ENCODE data around the gene CBX6. TPM values are rescaled to one million over a fixed set of nuclear protein-coding genes. Genes with fewer than 3 reads are reported as not detected.

CBX6 gene
- total RNA-seq, 1 donor from 2014 or later = 11.0 TPM

- no peak for TF ChIP-seq CTCF (IDR thresholded peaks at IDR 0.05; ENCODE audit: unreplicated experiment)
- no peak for DNase-seq (ENCODE audit: low spot score)
- no peaks in the 10 kb centered on the region for H3K9me3 Mint-ChIP-seq (ENCODE audit: unreplicated experiment)
- no peak overlapping the region for H3K4me3 Mint-ChIP-seq (ENCODE audit: unreplicated experiment)
- H3K36me3 Mint-ChIP-seq (ENCODE audit: low read depth, unreplicated experiment) = no peaks in the 10 kb centered on the region
- H3K4me1 Mint-ChIP-seq (ENCODE audit: unreplicated experiment) = peaks cover 18% of the 10 kb centered on the region
- H3K27ac Mint-ChIP-seq (ENCODE audit: unreplicated experiment) = no peak overlapping the region
- H3K27me3 Mint-ChIP-seq (ENCODE audit: unreplicated experiment) = peaks cover 8% of the 10 kb centered on the region
Measured at GRCh38 chr22:38881464-38881871, 9.5 kb upstream of the CBX6 start.

- no peak for DNase-seq (ENCODE audit: low spot score)
- Mint-ChIP-seq H3K4me3 (ENCODE audit: unreplicated experiment) (no peak overlapping the region), H3K27ac (ENCODE audit: unreplicated experiment) (no peak overlapping the region), H3K4me1 (ENCODE audit: unreplicated experiment) (peaks cover 18% of the 10 kb centered on the region), H3K36me3 (ENCODE audit: low read depth, unreplicated experiment) (no peaks in the 10 kb centered on the region), H3K27me3 (ENCODE audit: unreplicated experiment) (peaks cover 10% of the 10 kb centered on the region), H3K9me3 (ENCODE audit: unreplicated experiment) (no peaks in the 10 kb centered on the region)
- TF ChIP-seq CTCF (IDR thresholded peaks at IDR 0.05; ENCODE audit: unreplicated experiment) = no peak
Measured at GRCh38 chr22:38879961-38880360, 7.9 kb upstream of the CBX6 start.

GRCh38 chr22:38879108-38879729 is 7.2 kb upstream of the CBX6 start:
- H3K4me1 Mint-ChIP-seq (ENCODE audit: unreplicated experiment) = peaks cover 15% of the 10 kb centered on the region
- no peaks in the 10 kb centered on the region for H3K9me3 Mint-ChIP-seq (ENCODE audit: unreplicated experiment)
- no peak for DNase-seq (ENCODE audit: low spot score)
- no peaks in the 10 kb centered on the region for H3K36me3 Mint-ChIP-seq (ENCODE audit: low read depth, unreplicated experiment)
- no peak for TF ChIP-seq CTCF (IDR thresholded peaks at IDR 0.05; ENCODE audit: unreplicated experiment)
- H3K27me3 Mint-ChIP-seq (ENCODE audit: unreplicated experiment) = peaks cover 12% of the 10 kb centered on the region
- no peak overlapping the region for H3K4me3 Mint-ChIP-seq (ENCODE audit: unreplicated experiment)
- H3K27ac Mint-ChIP-seq (ENCODE audit: unreplicated experiment) = no peak overlapping the region

- Mint-ChIP-seq H3K27ac (ENCODE audit: unreplicated experiment) (no peak overlapping the region), H3K36me3 (ENCODE audit: low read depth, unreplicated experiment) (peaks cover 4% of the 10 kb centered on the region), H3K4me1 (ENCODE audit: unreplicated experiment) (peaks cover 14% of the 10 kb centered on the region), H3K4me3 (ENCODE audit: unreplicated experiment) (no peak overlapping the region), H3K27me3 (ENCODE audit: unreplicated experiment) (peaks cover 15% of the 10 kb centered on the region), H3K9me3 (ENCODE audit: unreplicated experiment) (no peaks in the 10 kb centered on the region)
- no peak for TF ChIP-seq CTCF (IDR thresholded peaks at IDR 0.05; ENCODE audit: unreplicated experiment)
- no peak for DNase-seq (ENCODE audit: low spot score)
Measured at GRCh38 chr22:38878001-38878400, 6.0 kb upstream of the CBX6 start.

- Mint-ChIP-seq H3K27ac (ENCODE audit: unreplicated experiment) (no peak overlapping the region), H3K4me1 (ENCODE audit: unreplicated experiment) (peaks cover 4% of the 10 kb centered on the region), H3K27me3 (ENCODE audit: unreplicated experiment) (peaks cover 14% of the 10 kb centered on the region), H3K9me3 (ENCODE audit: unreplicated experiment) (no peaks in the 10 kb centered on the region), H3K4me3 (ENCODE audit: unreplicated experiment) (no peak overlapping the region), H3K36me3 (ENCODE audit: low read depth, unreplicated experiment) (peaks cover 5% of the 10 kb centered on the region)
- no peak for TF ChIP-seq CTCF (IDR thresholded peaks at IDR 0.05; ENCODE audit: unreplicated experiment)
- no peak for DNase-seq (ENCODE audit: low spot score)
Measured at GRCh38 chr22:38874529-38875222, 2.7 kb upstream of the CBX6 start.

All from endothelial cell (in vitro differentiated cells).